Natural killer cell (primary cell): Measurements from ENCODE around the gene RGL2. TPM values are rescaled to one million over a fixed set of nuclear protein-coding genes. Genes with fewer than 3 reads are reported as not detected.
"Not testable (repeated sequence)": the region's sequence is repeated elsewhere in the genome, so short reads cannot be mapped to it uniquely, and the experiment has no call there.

Experiments
- ATAC-seq, 3 donors: fragments of 150-1000 bp in 2 of 3; fragments of 200-7000 bp in 1 of 3; cut with Tn5 transposase; 1 replicate in 1 of 3; 2 replicates in 2 of 3; pipeline ENCODE4 v1.10.0; 2021; ENCODE audit warnings: mild to moderate bottlenecking in 2 of 3, moderate library complexity in 2 of 3
- DNase-seq, 2 donors: peaks; one replicate each; pipeline versions ENCODE4 v3.0.0 to v3.0.0-alpha.2; 2013 to 2021; ENCODE audit warnings: mixed read lengths in 1 of 2
- H3K27ac ChIP-seq: one replicate; pipeline ENCODE4 v1.5.1; 2013; ENCODE audit warnings: mild to moderate bottlenecking, low read length
- H3K27me3 ChIP-seq: one replicate; pipeline ENCODE4 v1.6.1; 2013; ENCODE audit warnings: low read length; ENCODE audit not compliant: control insufficient read depth, insufficient read depth
- H3K36me3 ChIP-seq: one replicate; pipeline ENCODE4 v1.6.1; 2013; ENCODE audit warnings: low read length; ENCODE audit not compliant: control insufficient read depth, insufficient read depth
- H3K4me1 ChIP-seq: one replicate; pipeline ENCODE4 v1.6.1; 2013; ENCODE audit warnings: low read length; ENCODE audit not compliant: control insufficient read depth, insufficient read depth
- H3K4me3 ChIP-seq: one replicate; pipeline ENCODE4 v1.5.1; 2013; ENCODE audit warnings: low read length
- H3K9me3 ChIP-seq: one replicate; pipeline ENCODE4 v1.6.1; 2013; ENCODE audit warnings: low read length; ENCODE audit not compliant: control insufficient read depth, insufficient read depth
- H3K27ac Mint-ChIP-seq, 2 donors: one replicate each; pipeline ENCODE4 v1.8.0; 2022; ENCODE audit warnings: mild to moderate bottlenecking in 2 of 2, mixed read lengths in 2 of 2, moderate library complexity in 1 of 2
- H3K27me3 Mint-ChIP-seq, 2 donors: one replicate each; pipeline ENCODE4 v1.8.0; 2022; ENCODE audit warnings: low read depth in 2 of 2, mixed read lengths in 2 of 2
- H3K36me3 Mint-ChIP-seq: one replicate; pipeline ENCODE4 v1.8.0; 2022; ENCODE audit warnings: mixed read lengths
- H3K4me1 Mint-ChIP-seq, 2 donors: one replicate each; pipeline ENCODE4 v1.8.0; 2022; ENCODE audit warnings: mixed read lengths in 2 of 2
- H3K4me3 Mint-ChIP-seq: one replicate; pipeline ENCODE4 v1.8.0; 2022; ENCODE audit warnings: mild to moderate bottlenecking, moderate library complexity, mixed read lengths
- H3K9me3 Mint-ChIP-seq, 2 donors: one replicate each; pipeline ENCODE4 v1.8.0; 2022; ENCODE audit warnings: mixed read lengths in 2 of 2
- WGBS: methylation state at CpG from one replicate; pipeline ENCODE4 v1.1.7; 2013; ENCODE audit warnings: missing lambda C conversion rate; ENCODE audit not compliant: insufficient coverage; 5-methylcytosine and 5-hydroxymethylcytosine counted together
- intact Hi-C: fragments of 100-400 bp; cut with micrococcal nuclease; formaldehyde crosslinking; loops from one replicate; pipeline ENCODE4 v1.14.2; 2022
- total RNA-seq, 4 donors: library from RNA; stranded (reverse); fragments of 120-200 nt in 1 of 4; gene quantifications; one replicate each; pipeline versions ENCODE4 v1.2.3 to v1.2.4, GENCODE V29; 2013 to 2022
- TF ChIP-seq, protein P1 (sequence below): fragments of 200-600 bp; IDR thresholded peaks from one replicate; pipeline ENCODE4 v1.8.0; 2022; ENCODE audit warnings: antibody characterized with exemption

The RGL2 gene
- total RNA-seq, 3 donors from 2014 or later (not counting 1 experiment from before 2014, with no cell fraction given): 80.7 to 91.4 (median 84.9) TPM

DNA sequence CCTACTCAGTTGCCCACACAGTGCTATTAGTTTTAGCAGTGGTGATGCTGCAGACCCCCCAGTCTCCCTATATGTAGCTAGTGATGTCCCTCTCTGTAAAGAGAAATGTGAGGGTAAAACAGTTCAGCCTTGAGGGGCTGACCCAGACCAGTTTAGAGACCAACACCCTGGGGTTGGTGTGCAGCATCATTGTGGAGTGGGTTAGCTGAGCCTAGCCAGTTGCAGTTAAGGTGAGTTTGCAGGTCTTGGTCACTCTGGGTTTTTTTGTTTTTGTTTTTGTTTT, 22.2 kb downstream of the RGL2 start:
- H3K27me3 Mint-ChIP-seq: no peaks in the 10 kb centered on the region
- H3K36me3 ChIP-seq: peaks cover 43% of the 10 kb centered on the region
- peaks cover 7% of the 10 kb centered on the region for H3K36me3 Mint-ChIP-seq
- H3K27me3 ChIP-seq: no peaks in the 10 kb centered on the region
- H3K27ac Mint-ChIP-seq: peak overlapping the region; percentile 90 to 91
- peaks cover 53 to 75% of the 10 kb centered on the region in 2 donors for H3K4me1 Mint-ChIP-seq
- TF ChIP-seq, protein P1, sequence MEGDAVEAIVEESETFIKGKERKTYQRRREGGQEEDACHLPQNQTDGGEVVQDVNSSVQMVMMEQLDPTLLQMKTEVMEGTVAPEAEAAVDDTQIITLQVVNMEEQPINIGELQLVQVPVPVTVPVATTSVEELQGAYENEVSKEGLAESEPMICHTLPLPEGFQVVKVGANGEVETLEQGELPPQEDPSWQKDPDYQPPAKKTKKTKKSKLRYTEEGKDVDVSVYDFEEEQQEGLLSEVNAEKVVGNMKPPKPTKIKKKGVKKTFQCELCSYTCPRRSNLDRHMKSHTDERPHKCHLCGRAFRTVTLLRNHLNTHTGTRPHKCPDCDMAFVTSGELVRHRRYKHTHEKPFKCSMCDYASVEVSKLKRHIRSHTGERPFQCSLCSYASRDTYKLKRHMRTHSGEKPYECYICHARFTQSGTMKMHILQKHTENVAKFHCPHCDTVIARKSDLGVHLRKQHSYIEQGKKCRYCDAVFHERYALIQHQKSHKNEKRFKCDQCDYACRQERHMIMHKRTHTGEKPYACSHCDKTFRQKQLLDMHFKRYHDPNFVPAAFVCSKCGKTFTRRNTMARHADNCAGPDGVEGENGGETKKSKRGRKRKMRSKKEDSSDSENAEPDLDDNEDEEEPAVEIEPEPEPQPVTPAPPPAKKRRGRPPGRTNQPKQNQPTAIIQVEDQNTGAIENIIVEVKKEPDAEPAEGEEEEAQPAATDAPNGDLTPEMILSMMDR: no peak
- ATAC-seq: no peak
- peak overlapping the region; percentile 90 for H3K27ac ChIP-seq
- intact Hi-C loops: loop anchor here (2.0 kb wide), 1 partner anchor 68 kb away; no protein-coding TSS in a partner anchor
- no peaks in the 10 kb centered on the region for H3K9me3 Mint-ChIP-seq
- DNase-seq: no peak
- peak overlapping the region; percentile 94 for H3K4me3 Mint-ChIP-seq
- H3K9me3 ChIP-seq: no peaks in the 10 kb centered on the region
- peak overlapping the region; percentile 82 for H3K4me3 ChIP-seq
- H3K4me1 ChIP-seq: peaks cover 65% of the 10 kb centered on the region

DNA sequence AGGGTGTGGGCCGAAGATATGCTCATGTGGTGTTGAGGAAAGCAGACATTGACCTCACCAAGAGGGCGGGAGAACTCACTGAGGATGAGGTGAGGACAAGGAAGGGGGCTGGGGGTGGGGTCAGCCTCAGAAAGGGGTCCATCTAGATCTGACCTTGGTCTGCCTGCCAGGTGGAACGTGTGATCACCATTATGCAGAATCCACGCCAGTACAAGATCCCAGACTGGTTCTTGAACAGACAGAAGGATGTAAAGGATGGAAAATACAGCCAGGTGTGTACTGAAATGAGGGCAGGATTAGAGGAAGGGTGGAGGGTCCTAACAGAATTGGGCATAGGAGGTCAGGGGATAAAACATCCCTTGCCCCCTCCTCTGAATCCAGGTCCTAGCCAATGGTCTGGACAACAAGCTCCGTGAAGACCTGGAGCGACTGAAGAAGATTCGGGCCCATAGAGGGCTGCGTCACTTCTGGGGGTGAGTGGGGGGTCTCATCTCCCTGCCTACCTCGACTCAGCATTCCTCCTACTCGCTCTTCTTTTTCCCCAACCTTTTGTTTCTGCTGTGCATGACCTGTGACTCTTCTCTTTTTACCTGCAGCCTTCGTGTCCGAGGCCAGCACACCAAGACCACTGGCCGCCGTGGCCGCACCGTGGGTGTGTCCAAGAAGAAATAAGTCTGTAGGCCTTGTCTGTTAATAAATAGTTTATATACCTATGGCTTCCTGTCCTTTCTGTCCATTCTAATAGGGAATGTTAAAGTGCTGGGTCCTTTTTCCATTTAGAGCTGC, 22.8 kb downstream of the RGL2 start:
- intact Hi-C loops: loop anchor here (2.0 kb wide), 1 partner anchor 69 kb away; no protein-coding TSS in a partner anchor
- not testable (repeated sequence) for H3K9me3 ChIP-seq, ATAC-seq, H3K9me3 Mint-ChIP-seq, H3K27me3 Mint-ChIP-seq, H3K4me3 ChIP-seq, H3K36me3 Mint-ChIP-seq, H3K27me3 ChIP-seq, DNase-seq
- peak overlapping the region; percentile 94 for H3K4me3 Mint-ChIP-seq
- H3K4me1 ChIP-seq: peaks cover 68% of the 10 kb centered on the region
- H3K27ac Mint-ChIP-seq: peak overlapping the region; percentile 90 to 91
- H3K27ac ChIP-seq: peak overlapping the region; percentile 90
- H3K4me1 Mint-ChIP-seq: peaks cover 59 to 76% of the 10 kb centered on the region in 2 donors
- peaks cover 43% of the 10 kb centered on the region for H3K36me3 ChIP-seq
- WGBS: 75% methylated on average over 8 of the region's 16 CpGs

DNA sequence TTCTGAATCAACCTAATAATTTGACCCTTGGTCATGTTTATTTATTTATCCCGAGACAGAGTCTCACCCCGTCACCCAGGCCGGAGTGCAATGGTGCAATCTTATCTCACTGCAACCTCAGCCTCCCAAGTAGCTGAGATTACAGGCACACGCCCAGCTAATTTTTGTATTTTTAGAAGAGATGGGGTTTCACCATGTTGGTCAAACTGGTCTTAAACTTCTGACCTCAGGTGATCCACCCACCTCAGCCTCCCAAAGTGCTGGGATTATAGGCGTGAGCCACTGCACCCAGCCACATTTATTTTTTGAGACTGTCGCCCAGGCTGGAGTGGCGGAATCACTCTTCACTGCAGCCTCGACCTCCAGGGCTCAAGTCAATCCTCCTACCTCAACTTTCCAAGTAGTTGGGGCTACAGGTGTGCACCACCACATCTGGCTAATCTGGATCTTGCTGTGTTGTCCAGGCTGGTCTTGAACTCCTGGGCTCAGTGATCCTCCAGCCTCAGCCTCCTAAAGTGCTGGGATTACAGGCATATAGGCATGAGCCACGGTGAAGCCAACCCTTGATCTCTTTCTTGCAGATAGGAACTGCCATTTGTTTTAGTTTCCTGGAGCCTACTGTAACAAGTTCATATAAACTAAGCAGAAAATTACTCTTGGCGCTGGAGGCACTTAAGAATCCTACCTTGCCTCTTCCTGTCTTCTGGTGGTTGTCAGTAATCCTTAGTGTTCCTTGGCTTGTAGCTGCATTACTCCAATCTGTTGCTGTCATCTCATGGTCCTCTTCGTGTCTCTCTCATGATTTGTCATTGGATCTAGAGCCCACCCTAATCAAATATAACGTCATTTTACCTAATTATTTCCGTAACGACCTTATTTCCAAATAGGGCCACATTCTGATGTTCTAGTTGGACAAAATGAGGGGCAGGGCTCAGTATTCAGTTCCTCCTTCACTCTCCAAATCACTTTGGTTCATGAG, 24.5 kb downstream of the RGL2 start:
- no peak overlapping the region for H3K4me3 ChIP-seq
- ATAC-seq (no peak), DNase-seq (no peak)
- peaks cover 42% of the 10 kb centered on the region for H3K36me3 ChIP-seq
- H3K36me3 Mint-ChIP-seq: peaks cover 7% of the 10 kb centered on the region
- TF ChIP-seq, protein P1: no peak
- no peaks in the 10 kb centered on the region for H3K27me3 ChIP-seq
- H3K4me1 ChIP-seq: peaks cover 61% of the 10 kb centered on the region
- no peak overlapping the region for H3K27ac ChIP-seq
- peaks cover 71 to 79% of the 10 kb centered on the region in 2 donors for H3K4me1 Mint-ChIP-seq
- peak overlapping the region; percentile 96 for H3K4me3 Mint-ChIP-seq
- WGBS: 73% methylated on average over 11 of the region's 14 CpGs
- no peaks in the 10 kb centered on the region for H3K9me3 Mint-ChIP-seq
- intact Hi-C loops: loop anchor here (2.0 kb wide), 1 partner anchor 65 kb away; the partner anchor contains the start of gene RING1
- H3K27me3 Mint-ChIP-seq: no peaks in the 10 kb centered on the region
- H3K27ac Mint-ChIP-seq: peak overlapping the region; percentile 91 to 98
- H3K9me3 ChIP-seq: no peaks in the 10 kb centered on the region
